ENCODE results near the gene NDUFS8. TPM values are rescaled to one million over a fixed set of nuclear protein-coding genes. Genes with fewer than 3 reads are reported as not detected.

NDUFS8 gene
- total and polyA plus RNA-seq, 2 of the 13 experiments (the other 11 are each of a cell fraction or from before 2014, with no cell fraction given): 96.7 to 158 TPM

DNA sequence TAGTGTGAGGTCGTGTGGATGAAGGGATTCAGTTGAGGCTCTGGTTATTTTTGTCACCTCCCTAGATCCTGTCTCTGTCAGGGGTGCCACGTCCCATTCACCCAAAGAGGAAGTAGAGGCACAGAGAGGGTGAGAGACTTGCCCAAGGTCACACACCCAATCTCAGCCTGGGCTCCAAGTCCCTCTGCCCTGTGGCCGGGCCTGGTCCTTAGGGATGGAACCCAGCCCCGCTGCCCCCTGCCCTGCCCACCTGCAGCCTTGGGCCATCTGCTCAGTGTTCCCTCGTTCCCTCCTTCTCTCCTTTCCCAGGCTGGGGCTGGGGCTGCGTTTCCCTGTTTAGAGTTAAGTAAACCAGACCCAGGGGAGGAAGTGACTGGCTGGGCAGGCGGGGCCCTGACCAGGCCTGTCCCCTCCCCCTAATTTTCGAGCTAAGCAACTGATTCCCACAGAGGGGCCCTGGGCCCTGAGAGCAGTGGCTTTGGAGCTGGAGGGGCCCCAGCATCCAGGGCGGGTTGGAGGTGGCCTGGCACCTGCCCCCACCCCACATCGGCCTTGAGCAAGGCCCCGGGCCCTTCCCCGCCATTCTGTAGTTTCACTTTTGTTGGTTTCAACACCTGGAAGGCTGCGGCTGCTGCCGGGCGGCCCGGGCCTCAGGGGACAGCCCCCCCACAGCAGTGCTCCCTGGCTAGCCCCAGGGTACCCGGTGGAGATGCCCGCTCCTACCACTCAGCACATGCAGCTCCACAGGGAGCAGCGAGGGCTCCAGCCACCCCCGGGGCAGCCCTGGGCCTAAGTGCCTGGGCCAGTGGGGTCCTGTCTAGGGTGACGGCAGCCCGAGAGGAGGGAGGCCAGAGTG, 9.8 kb downstream of the NDUFS8 start (continued):
- TF ChIP-seq ZNF232 (CRISPR knock-in tag; IDR thresholded peaks at IDR 0.05; ENCODE audit: borderline replicate concordance): peak; percentile 5; the same call in 1 of the 2 replicates
- TF ChIP-seq, protein P1, sequence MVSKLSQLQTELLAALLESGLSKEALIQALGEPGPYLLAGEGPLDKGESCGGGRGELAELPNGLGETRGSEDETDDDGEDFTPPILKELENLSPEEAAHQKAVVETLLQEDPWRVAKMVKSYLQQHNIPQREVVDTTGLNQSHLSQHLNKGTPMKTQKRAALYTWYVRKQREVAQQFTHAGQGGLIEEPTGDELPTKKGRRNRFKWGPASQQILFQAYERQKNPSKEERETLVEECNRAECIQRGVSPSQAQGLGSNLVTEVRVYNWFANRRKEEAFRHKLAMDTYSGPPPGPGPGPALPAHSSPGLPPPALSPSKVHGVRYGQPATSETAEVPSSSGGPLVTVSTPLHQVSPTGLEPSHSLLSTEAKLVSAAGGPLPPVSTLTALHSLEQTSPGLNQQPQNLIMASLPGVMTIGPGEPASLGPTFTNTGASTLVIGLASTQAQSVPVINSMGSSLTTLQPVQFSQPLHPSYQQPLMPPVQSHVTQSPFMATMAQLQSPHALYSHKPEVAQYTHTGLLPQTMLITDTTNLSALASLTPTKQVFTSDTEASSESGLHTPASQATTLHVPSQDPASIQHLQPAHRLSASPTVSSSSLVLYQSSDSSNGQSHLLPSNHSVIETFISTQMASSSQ (IDR thresholded peaks at IDR 0.05; ENCODE audit: low read depth): no peak
- TF ChIP-seq, protein P1 (CRISPR knock-in tag; IDR thresholded peaks at IDR 0.05; ENCODE audit: borderline replicate concordance): peak; percentile 28; the same call in 1 of the 2 replicates
- TF ChIP-seq KAT8 (CRISPR knock-in tag; IDR thresholded peaks at IDR 0.05): peak; percentile 43; the same call in 1 of the 2 replicates
- TF ChIP-seq, protein P2, sequence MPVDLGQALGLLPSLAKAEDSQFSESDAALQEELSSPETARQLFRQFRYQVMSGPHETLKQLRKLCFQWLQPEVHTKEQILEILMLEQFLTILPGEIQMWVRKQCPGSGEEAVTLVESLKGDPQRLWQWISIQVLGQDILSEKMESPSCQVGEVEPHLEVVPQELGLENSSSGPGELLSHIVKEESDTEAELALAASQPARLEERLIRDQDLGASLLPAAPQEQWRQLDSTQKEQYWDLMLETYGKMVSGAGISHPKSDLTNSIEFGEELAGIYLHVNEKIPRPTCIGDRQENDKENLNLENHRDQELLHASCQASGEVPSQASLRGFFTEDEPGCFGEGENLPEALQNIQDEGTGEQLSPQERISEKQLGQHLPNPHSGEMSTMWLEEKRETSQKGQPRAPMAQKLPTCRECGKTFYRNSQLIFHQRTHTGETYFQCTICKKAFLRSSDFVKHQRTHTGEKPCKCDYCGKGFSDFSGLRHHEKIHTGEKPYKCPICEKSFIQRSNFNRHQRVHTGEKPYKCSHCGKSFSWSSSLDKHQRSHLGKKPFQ (CRISPR knock-in tag; IDR thresholded peaks at IDR 0.05; ENCODE audit: insufficient replicate concordance): no peak
- TF ChIP-seq, protein P3, sequence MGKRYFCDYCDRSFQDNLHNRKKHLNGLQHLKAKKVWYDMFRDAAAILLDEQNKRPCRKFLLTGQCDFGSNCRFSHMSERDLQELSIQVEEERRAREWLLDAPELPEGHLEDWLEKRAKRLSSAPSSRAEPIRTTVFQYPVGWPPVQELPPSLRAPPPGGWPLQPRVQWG (CRISPR knock-in tag; IDR thresholded peaks at IDR 0.05; ENCODE audit: borderline replicate concordance, low read depth): no peak
- TF ChIP-seq JUND (CRISPR knock-in tag; IDR thresholded peaks at IDR 0.05): no peak
- TF ChIP-seq FOXA3 (CRISPR knock-in tag; IDR thresholded peaks at IDR 0.05): peak; percentile 21; the same call in 1 of the 2 replicates
- no peak for TF ChIP-seq ZNF678 (CRISPR knock-in tag; IDR thresholded peaks at IDR 0.05)
- TF ChIP-seq, protein P4, sequence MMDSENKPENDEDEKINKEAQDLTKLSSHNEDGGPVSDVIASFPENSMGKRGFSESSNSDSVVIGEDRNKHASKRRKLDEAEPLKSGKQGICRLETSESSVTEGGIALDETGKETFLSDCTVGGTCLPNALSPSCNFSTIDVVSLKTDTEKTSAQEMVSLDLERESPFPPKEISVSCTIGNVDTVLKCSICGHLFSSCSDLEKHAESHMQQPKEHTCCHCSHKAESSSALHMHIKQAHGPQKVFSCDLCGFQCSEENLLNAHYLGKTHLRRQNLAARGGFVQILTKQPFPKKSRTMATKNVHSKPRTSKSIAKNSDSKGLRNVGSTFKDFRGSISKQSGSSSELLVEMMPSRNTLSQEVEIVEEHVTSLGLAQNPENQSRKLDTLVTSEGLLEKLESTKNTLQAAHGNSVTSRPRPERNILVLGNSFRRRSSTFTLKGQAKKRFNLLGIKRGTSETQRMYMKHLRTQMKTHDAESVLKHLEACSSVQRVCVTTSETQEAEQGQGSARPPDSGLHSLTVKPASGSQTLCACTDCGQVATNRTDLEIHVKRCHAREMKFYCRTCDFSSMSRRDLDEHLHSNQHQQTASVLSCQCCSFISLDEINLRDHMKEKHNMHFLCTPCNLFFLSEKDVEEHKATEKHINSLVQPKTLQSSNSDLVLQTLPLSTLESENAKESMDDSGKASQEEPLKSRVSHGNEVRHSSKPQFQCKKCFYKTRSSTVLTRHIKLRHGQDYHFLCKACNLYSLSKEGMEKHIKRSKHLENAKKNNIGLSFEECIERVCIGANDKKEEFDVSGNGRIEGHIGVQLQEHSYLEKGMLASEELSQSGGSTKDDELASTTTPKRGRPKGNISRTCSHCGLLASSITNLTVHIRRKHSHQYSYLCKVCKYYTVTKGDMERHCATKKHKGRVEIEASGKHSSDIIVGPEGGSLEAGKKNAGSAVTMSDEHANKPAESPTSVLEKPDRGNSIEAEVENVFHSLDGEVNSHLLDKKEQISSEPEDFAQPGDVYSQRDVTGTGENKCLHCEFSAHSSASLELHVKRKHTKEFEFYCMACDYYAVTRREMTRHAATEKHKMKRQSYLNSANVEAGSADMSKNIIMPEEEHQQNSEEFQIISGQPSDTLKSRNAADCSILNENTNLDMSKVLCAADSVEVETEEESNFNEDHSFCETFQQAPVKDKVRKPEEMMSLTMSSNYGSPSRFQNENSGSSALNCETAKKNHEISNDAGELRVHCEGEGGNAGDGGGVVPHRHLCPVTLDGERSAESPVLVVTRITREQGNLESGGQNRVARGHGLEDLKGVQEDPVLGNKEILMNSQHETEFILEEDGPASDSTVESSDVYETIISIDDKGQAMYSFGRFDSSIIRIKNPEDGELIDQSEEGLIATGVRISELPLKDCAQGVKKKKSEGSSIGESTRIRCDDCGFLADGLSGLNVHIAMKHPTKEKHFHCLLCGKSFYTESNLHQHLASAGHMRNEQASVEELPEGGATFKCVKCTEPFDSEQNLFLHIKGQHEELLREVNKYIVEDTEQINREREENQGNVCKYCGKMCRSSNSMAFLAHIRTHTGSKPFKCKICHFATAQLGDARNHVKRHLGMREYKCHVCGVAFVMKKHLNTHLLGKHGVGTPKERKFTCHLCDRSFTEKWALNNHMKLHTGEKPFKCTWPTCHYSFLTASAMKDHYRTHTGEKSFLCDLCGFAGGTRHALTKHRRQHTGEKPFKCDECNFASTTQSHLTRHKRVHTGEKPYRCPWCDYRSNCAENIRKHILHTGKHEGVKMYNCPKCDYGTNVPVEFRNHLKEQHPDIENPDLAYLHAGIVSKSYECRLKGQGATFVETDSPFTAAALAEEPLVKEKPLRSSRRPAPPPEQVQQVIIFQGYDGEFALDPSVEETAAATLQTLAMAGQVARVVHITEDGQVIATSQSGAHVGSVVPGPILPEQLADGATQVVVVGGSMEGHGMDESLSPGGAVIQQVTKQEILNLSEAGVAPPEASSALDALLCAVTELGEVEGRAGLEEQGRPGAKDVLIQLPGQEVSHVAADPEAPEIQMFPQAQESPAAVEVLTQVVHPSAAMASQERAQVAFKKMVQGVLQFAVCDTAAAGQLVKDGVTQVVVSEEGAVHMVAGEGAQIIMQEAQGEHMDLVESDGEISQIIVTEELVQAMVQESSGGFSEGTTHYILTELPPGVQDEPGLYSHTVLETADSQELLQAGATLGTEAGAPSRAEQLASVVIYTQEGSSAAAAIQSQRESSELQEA (CRISPR knock-in tag; IDR thresholded peaks at IDR 0.05; ENCODE audit: not compliant biosample characterization): no peak
- 0 out of 2 replicates have a peak, but pooled peaks have one; percentile 38 for TF ChIP-seq FOXC1 (CRISPR knock-in tag; IDR thresholded peaks at IDR 0.05; ENCODE audit: borderline replicate concordance)
- TF ChIP-seq ZNF264 (CRISPR knock-in tag; IDR thresholded peaks at IDR 0.05): 0 out of 2 replicates have a peak, but pooled peaks have one; percentile 40
